ENCODE measurements around the gene CRISP2. TPM values are rescaled to one million over a fixed set of nuclear protein-coding genes. Genes with fewer than 3 reads are reported as not detected.
A peak's percentile ranks its signal among the peaks of the same experiment; 100 is the strongest.

CRISP2 gene
- total and polyA plus RNA-seq, 9 of the 15 experiments (the other 6 are each of a cell fraction or from before 2014, with no cell fraction given): not detected

- TF ChIP-seq RAD21 (CRISPR knock-in tag; conservative IDR thresholded peaks at IDR 0.05 in 1 of 2, IDR thresholded peaks at IDR 0.05 in 1 of 2): 0 out of 4 replicates have a peak, but pooled peaks of 1 of the 2 experiments have one; percentile 6
Observed at GRCh38 chr6:49648036-49648435, 65.3 kb downstream of the CRISP2 start (continued).

GRCh38 chr6:49647476-49647875, 65.9 kb downstream of the CRISP2 start:
- WGBS (ENCODE audit: insufficient coverage, low coverage, missing lambda C conversion rate): 48% methylated on average over 2 of the region's 2 CpGs
- POLR2A ChIA-PET: interaction anchor here (0.6 to 3.1 kb wide), 3 partner anchors 8 to 23 kb away, joined by 3 to 29 read pairs (median 4); partner anchors contain the start of gene RHAG
- no peak for TF ChIP-seq ZC3H11A (IDR thresholded peaks at IDR 0.05; ENCODE audit: low read depth, low read length)
- TF ChIP-seq CHAMP1 (IDR thresholded peaks at IDR 0.05): 0 out of 2 replicates have a peak, but pooled peaks have one; percentile 1
- 0 out of 2 replicates have a peak, but pooled peaks have one; percentile 22 for TF ChIP-seq ZNF592 (IDR thresholded peaks at IDR 0.05)
- TF ChIP-seq SP1 (CRISPR knock-in tag; IDR thresholded peaks at IDR 0.05): no peak
- TF ChIP-seq E2F1 (CRISPR knock-in tag; IDR thresholded peaks at IDR 0.05): no peak
- peak; percentile 8; the same call in 1 of the 2 replicates for TF ChIP-seq SMARCA4 (IDR thresholded peaks at IDR 0.05)
- 0 out of 2 replicates have a peak, but pooled peaks have one; percentile 8 for TF ChIP-seq EP400 (IDR thresholded peaks at IDR 0.05)
- TF ChIP-seq BACH1 (tag; IDR thresholded peaks at IDR 0.05): peak; percentile 36; the same call in 1 of the 2 replicates
- no peak for TF ChIP-seq TFE3 (CRISPR knock-in tag; IDR thresholded peaks at IDR 0.05)

More at GRCh38 chr6:49647476-49647875, 65.9 kb downstream of the CRISP2 start:
- Histone ChIP-seq H3K36me3 (ENCODE audit: control insufficient read depth, insufficient read depth, low read length) (peaks cover 2% of the 10 kb centered on the region; the same call in 2 of the 3 replicates), H3K4me3 (no peak overlapping the region), H3K27me3 (ENCODE audit: control insufficient read depth in 2 of 2, insufficient read depth in 2 of 2, low read length in 2 of 2) (no peaks in the 10 kb centered on the region), H3K9ac (ENCODE audit: insufficient read depth in 1 of 2, low read depth in 2 of 2, low read length in 2 of 2) (peak overlapping the region in 1 of 2 experiments; percentile 62; a peak in 2 of 4 replicates), H3K9me3 (replicated peaks; ENCODE audit: control insufficient read depth, insufficient read depth, low read depth, low read length) (peaks cover 8% of the 10 kb centered on the region; the same call in 1 of the 2 replicates), H3K27ac (ENCODE audit: extremely low read depth, low read depth, low read length) (peak overlapping the region; percentile 79), H2AFZ (ENCODE audit: low read depth, low read length) (peak overlapping the region; percentile 81), H3K4me1 (replicated peaks in 1 of 2; ENCODE audit: control insufficient read depth in 2 of 2, insufficient read depth in 2 of 2, low read length in 2 of 2) (peaks cover 3 to 29% of the 10 kb centered on the region in 2 experiments; a peak in 3 of 5 replicates), H3K79me2 (ENCODE audit: control insufficient read depth, insufficient read depth, low read length) (no peaks in the 10 kb centered on the region), H3K4me2 (ENCODE audit: insufficient read depth, low read length) (peak overlapping the region; percentile 16), H4K20me1 (replicated peaks; ENCODE audit: control insufficient read depth, insufficient read depth, low read length) (no peaks in the 10 kb centered on the region), H3K9me1 (ENCODE audit: control insufficient read depth, insufficient read depth, low read length) (no peaks in the 10 kb centered on the region)
- intact Hi-C loops (cut with micrococcal nuclease) (loop anchor here (5.0 kb wide), 1 partner anchor 135 kb away; no protein-coding TSS in a partner anchor), in situ Hi-C loops (cut with MboI) (no loop called here)
- ATAC-seq (peak; percentile 10), DNase-seq (ENCODE audit: extremely low read depth in 1 of 4, low spot score in 3 of 4) (no peak), FAIRE-seq (peak; percentile 65)
- BruUV-seq (replicated peaks): no TSS peak
- CTCF ChIA-PET (ENCODE audit: low intra/inter-chr PET ratio): no interaction called here
